A549 (cell line): ENCODE data around the gene SLC9A3. TPM values are rescaled to one million over a fixed set of nuclear protein-coding genes. Genes with fewer than 3 reads are reported as not detected.

Source experiments
- ATAC-seq, 2 experiments: fragments of 200-7000 bp in 1 of 2; fragments of >200 bp in 1 of 2; cut with Nextera tagmentation in 1 of 2; cut with Tn5 transposase in 1 of 2; 3 replicates each; pipeline versions ENCODE4 v1.8.0 to v1.9.1; 2018 to 2020; ENCODE audit warnings: mild to moderate bottlenecking in 1 of 2, moderate library complexity in 1 of 2
- CTCF ChIA-PET: fragments of 300-600 bp; sonication (Branson Sonifier 250); formaldehyde crosslinking; extraction: SDS; loops from one replicate; lab custom pipeline; 2021; ENCODE audit warnings: antibody characterized with exemption, inconsistent platforms; lab: Yijun Ruan, JAX
- POLR2A ChIA-PET: fragments of 350-600 bp; formaldehyde crosslinking; extraction: SDS; loops from one replicate; lab custom pipeline; 2021; ENCODE audit warnings: antibody characterized with exemption, inconsistent platforms; lab: Yijun Ruan, JAX
- DNase-seq, 2 experiments: peaks; one replicate each; pipeline versions ENCODE4 v3.0.0 to v3.0.0-alpha.2; 2011 to 2016; ENCODE audit warnings: low read depth in 1 of 2, low spot score in 1 of 2
- FAIRE-seq: peaks from 2 replicates; lab custom pipeline; 2011; peaks lifted over from hg19 to GRCh38; lab: Jason Lieb, UNC
- H3K27ac ChIP-seq, 2 experiments: fragments of >200 bp; sonication (Bioruptor Twin); formaldehyde crosslinking; 3 replicates each; pipeline ENCODE4 v1.5.1; 2016 to 2017
- H3K4me1 ChIP-seq: fragments of >200 bp; sonication (Bioruptor Twin); formaldehyde crosslinking; 3 replicates; pipeline ENCODE4 v1.6.1; 2016
- H3K4me2 ChIP-seq: fragments of >200 bp; sonication (Bioruptor Twin); formaldehyde crosslinking; 3 replicates; pipeline ENCODE4 v1.6.1; 2016
- H3K4me3 ChIP-seq: fragments of >200 bp; sonication (Bioruptor Twin); formaldehyde crosslinking; 3 replicates; pipeline ENCODE4 v1.5.1; 2016
- H3K9me3 ChIP-seq: fragments of >200 bp; sonication (Bioruptor Twin); formaldehyde crosslinking; 3 replicates; pipeline ENCODE4 v1.6.1; 2016
- CBX2 ChIP-seq: fragments of 200-600 bp; sonication (generic); IDR thresholded peaks from 2 replicates; pipeline ENCODE4 v1.6.1; 2016; ENCODE audit warnings: low read depth, mild to moderate bottlenecking, borderline replicate concordance
- CBX8 ChIP-seq: fragments of 200-600 bp; sonication (generic); IDR thresholded peaks from 2 replicates; pipeline ENCODE4 v1.6.1; 2016
- EHF ChIP-seq: fragments of 250-450 bp; sonication (Bioruptor Pico); IDR thresholded peaks from 2 replicates; pipeline ENCODE4 v1.5.0; 2020; ENCODE audit warnings: mild to moderate bottlenecking
- EHMT2 ChIP-seq: fragments of 200-600 bp; sonication (generic); IDR thresholded peaks from 2 replicates; pipeline ENCODE4 v1.6.1; 2016; ENCODE audit warnings: antibody characterized with exemption, low read depth, mild to moderate bottlenecking, moderate library complexity
- EP300 ChIP-seq, 2 experiments: fragments of >200 bp; sonication (Bioruptor Twin); formaldehyde crosslinking; IDR thresholded peaks; 2 replicates in 1 of 2; 3 replicates in 1 of 2; pipeline ENCODE4 v1.6.1; 2016 to 2017
- GATA3 ChIP-seq: IDR thresholded peaks from 2 replicates; pipeline ENCODE4 v1.6.1; 2012; ENCODE audit warnings: borderline replicate concordance
- HDAC2 ChIP-seq: fragments of 200-600 bp; sonication (generic); IDR thresholded peaks from 2 replicates; pipeline ENCODE4 v1.6.1; 2016
- HEYL ChIP-seq: fragments of 250-450 bp; sonication (Bioruptor Pico); IDR thresholded peaks from 2 replicates; pipeline ENCODE4 v1.8.0; 2021; ENCODE audit warnings: mild to moderate bottlenecking, moderate library complexity
- HOXA7 ChIP-seq: fragments of 250-450 bp; sonication (Bioruptor Pico); IDR thresholded peaks from 2 replicates; pipeline ENCODE4 v1.5.0; 2020; ENCODE audit warnings: mild to moderate bottlenecking, moderate library complexity
- HOXB5 ChIP-seq: fragments of 250-450 bp; sonication (Bioruptor Pico); IDR thresholded peaks from 2 replicates; pipeline ENCODE4 v1.5.0; 2020; ENCODE audit warnings: mild to moderate bottlenecking, moderate library complexity
- MAFK ChIP-seq: fragments of 450-650 bp; IDR thresholded peaks from 2 replicates; pipeline ENCODE4 v1.6.1; 2014; ENCODE audit not compliant: partially characterized antibody
- MAZ ChIP-seq: fragments of 150-350 bp; IDR thresholded peaks from 2 replicates; pipeline ENCODE4 v1.6.1; 2014; ENCODE audit warnings: antibody characterized with exemption, low read depth, low read length, borderline replicate concordance
- RAD21 ChIP-seq, 2 experiments: fragments of >200 bp in 1 of 2; sonication (Bioruptor Twin) in 1 of 2; formaldehyde crosslinking in 1 of 2; IDR thresholded peaks in 1 of 2; conservative IDR thresholded peaks in 1 of 2; 2 replicates in 1 of 2; 3 replicates in 1 of 2; pipeline ENCODE4 v1.6.1; 2012 to 2018; ENCODE audit warnings: inconsistent platforms in 1 of 2
- RARB ChIP-seq: fragments of 250-450 bp; sonication (Bioruptor Pico); IDR thresholded peaks from 2 replicates; pipeline ENCODE4 v1.8.0; 2021; ENCODE audit warnings: mild to moderate bottlenecking, moderate library complexity
- RCOR1 ChIP-seq: fragments of 150-350 bp; IDR thresholded peaks from 2 replicates; pipeline ENCODE4 v1.6.1; 2014; ENCODE audit warnings: antibody characterized with exemption, low read length, low read depth
- RNF2 ChIP-seq: fragments of 200-600 bp; sonication (generic); IDR thresholded peaks from 2 replicates; pipeline ENCODE4 v1.6.1; 2016; ENCODE audit warnings: low read depth, mild to moderate bottlenecking, antibody characterized with exemption, moderate library complexity, borderline replicate concordance
- SREBF2 ChIP-seq: fragments of 450-650 bp; IDR thresholded peaks from 2 replicates; pipeline ENCODE4 v1.6.1; 2014; ENCODE audit warnings: mild to moderate bottlenecking, moderate library complexity
- TP53 ChIP-seq: fragments of 250-450 bp; sonication (Bioruptor Pico); IDR thresholded peaks from 2 replicates; pipeline ENCODE4 v1.5.0; 2021; ENCODE audit warnings: mild to moderate bottlenecking, moderate library complexity
- ZC3H11A ChIP-seq: fragments of 450-650 bp; IDR thresholded peaks from 2 replicates; pipeline ENCODE4 v1.6.1; 2014; ENCODE audit warnings: antibody characterized with exemption, mild to moderate bottlenecking
- ZSCAN20 ChIP-seq: fragments of 250-450 bp; sonication (Bioruptor Pico); IDR thresholded peaks from 2 replicates; pipeline ENCODE4 v1.8.0; 2022; ENCODE audit warnings: mild to moderate bottlenecking, moderate library complexity
- WGBS: methylation state at CpG from one replicate; pipeline ENCODE4 v1.1.6; 2017; ENCODE audit errors: missing lambda C conversion rate; 5-methylcytosine and 5-hydroxymethylcytosine counted together
- polyA plus RNA-seq, 4 experiments: library from polyadenylated mRNA; depleted of rRNA in 3 of 4; stranded (reverse); fragments of >200 nt; fragmentation: RNase III in 1 of 4; extraction: RNeasy Plus Mini Kit Qiagen cat#74134 plus additional on column Dnase treatment in 1 of 4; gene quantifications; 2 replicates in 3 of 4; 3 replicates in 1 of 4; pipeline ENCODE4 v1.2.3, GENCODE V29; 2011 to 2017
- TF ChIP-seq, protein P1 (sequence below): fragments of >200 bp; sonication (Bioruptor Twin); formaldehyde crosslinking; IDR thresholded peaks from 3 replicates; pipeline ENCODE4 v1.5.1; 2016
- TF ChIP-seq, protein P2 (sequence below): fragments of 450-650 bp; IDR thresholded peaks from 2 replicates; pipeline ENCODE4 v1.6.1; 2014; ENCODE audit warnings: antibody characterized with exemption

The SLC9A3 gene
- polyA plus RNA-seq, 2 of the 4 experiments (the other 2 are of a cell fraction), result 1.3 TPM

DNA sequence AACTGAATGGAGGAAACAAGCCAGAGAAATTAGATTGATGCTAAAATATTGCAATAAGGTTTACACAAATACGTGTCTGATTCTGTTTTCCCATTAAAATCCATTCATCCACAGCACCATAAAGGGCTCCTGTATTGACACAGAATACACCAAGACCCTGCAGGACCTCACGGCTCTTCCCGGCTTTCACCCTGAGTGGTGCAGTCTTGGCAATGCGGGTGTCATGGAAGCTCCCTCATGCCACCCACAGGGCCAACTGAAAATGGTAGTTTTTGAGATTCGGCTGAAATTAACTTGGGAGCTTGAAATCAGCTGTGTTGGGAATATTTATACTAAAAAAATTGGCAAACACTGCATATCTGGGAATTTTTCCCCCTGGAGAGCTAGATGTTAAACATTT is 98.5 kb downstream of the SLC9A3 start:
- H3K4me1 ChIP-seq, result 0 out of 3 replicates have a peak, but pooled peaks cover 5% of the 10 kb centered on the region
- H3K27ac ChIP-seq, result no peak overlapping the region
- WGBS, result 62% methylated on average over 5 of the region's 5 CpGs
- FAIRE-seq (no peak), ATAC-seq (peak in 1 of 2 experiments; percentile 66; a peak in 3 of 6 replicates), DNase-seq (peak in 1 of 2 experiments; percentile 47)
- peak; percentile 38 to 52; a peak in 4 of 5 replicates for TF ChIP-seq RAD21 (conservative IDR thresholded peaks at IDR 0.05 in 1 of 2, IDR thresholded peaks at IDR 0.05 in 1 of 2)
- TF ChIP-seq RARB, result no peak
- TF ChIP-seq, protein P1, sequence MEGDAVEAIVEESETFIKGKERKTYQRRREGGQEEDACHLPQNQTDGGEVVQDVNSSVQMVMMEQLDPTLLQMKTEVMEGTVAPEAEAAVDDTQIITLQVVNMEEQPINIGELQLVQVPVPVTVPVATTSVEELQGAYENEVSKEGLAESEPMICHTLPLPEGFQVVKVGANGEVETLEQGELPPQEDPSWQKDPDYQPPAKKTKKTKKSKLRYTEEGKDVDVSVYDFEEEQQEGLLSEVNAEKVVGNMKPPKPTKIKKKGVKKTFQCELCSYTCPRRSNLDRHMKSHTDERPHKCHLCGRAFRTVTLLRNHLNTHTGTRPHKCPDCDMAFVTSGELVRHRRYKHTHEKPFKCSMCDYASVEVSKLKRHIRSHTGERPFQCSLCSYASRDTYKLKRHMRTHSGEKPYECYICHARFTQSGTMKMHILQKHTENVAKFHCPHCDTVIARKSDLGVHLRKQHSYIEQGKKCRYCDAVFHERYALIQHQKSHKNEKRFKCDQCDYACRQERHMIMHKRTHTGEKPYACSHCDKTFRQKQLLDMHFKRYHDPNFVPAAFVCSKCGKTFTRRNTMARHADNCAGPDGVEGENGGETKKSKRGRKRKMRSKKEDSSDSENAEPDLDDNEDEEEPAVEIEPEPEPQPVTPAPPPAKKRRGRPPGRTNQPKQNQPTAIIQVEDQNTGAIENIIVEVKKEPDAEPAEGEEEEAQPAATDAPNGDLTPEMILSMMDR, result peak; percentile 34; the same call in 2 of the 3 replicates
- TF ChIP-seq SREBF2, result no peak
- no peak for TF ChIP-seq HDAC2
- no peak for TF ChIP-seq HEYL (CRISPR knock-in tag)
- ChIA-PET CTCF (interaction anchor here (0.8 to 1.8 kb wide), 3 partner anchors 14 to 88 kb away, joined by 4 to 6 read pairs (median 4); no protein-coding TSS in a partner anchor), POLR2A (no interaction called here)
- no peaks in the 10 kb centered on the region for H3K9me3 ChIP-seq
- no peak overlapping the region for H3K4me2 ChIP-seq
- H3K4me3 ChIP-seq, result no peak overlapping the region

DNA sequence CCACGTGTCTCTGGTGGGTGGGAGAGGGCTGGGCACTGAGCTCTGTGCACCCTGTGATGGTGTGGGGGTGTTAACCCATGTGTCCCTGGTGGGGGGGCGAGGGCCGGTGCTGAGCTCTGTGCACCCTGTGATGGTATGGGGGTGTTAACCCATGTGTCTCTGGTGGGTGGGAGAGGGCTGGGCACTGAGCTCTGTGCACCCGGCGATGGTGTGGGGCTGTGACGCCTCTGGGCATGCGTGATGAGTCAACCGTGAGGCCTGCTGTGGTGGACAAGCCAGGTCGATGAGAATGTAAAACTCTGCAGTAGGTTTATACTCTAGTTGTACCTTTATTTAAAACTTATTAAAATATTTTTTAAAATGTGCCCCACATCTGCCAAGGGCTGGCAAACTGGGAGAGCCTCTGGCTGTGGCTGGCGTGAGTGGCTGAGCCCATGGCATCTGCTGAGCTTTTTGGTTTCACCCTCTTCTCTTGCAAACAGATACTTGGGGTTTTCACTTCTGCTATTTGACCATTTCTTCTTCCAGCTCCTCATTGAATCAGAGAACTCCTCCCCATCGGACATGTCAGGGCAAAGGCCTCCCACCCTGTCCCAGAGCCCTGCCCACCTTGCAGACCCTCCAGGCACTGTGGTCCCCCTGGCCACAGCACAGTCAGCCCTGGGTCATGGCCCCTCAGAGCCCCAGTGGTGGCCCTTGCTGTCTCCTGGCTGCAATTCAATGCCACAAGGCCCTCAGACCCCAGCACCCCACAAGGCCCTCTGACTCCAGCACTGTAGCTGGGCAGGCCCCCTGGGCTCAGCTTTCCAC is 99.7 kb downstream of the SLC9A3 start:
- no peak overlapping the region for H3K4me3 ChIP-seq
- 0 out of 3 replicates have a peak, but pooled peaks cover 5% of the 10 kb centered on the region for H3K4me1 ChIP-seq
- FAIRE-seq, result no peak
- no peak for DNase-seq
- 90% methylated on average over 8 of the region's 11 CpGs for WGBS
- H3K4me2 ChIP-seq, result no peak overlapping the region
- TF ChIP-seq, protein P2, sequence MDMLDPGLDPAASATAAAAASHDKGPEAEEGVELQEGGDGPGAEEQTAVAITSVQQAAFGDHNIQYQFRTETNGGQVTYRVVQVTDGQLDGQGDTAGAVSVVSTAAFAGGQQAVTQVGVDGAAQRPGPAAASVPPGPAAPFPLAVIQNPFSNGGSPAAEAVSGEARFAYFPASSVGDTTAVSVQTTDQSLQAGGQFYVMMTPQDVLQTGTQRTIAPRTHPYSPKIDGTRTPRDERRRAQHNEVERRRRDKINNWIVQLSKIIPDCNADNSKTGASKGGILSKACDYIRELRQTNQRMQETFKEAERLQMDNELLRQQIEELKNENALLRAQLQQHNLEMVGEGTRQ, result no peak
- TF ChIP-seq MAZ, result no peak
- no peak for TF ChIP-seq MAFK
- TF ChIP-seq EHF, result no peak
- no peak for TF ChIP-seq RCOR1
- TF ChIP-seq ZC3H11A, result no peak
- no peak for TF ChIP-seq TP53 (CRISPR knock-in tag)
- TF ChIP-seq CBX2, result no peak
- no peak for TF ChIP-seq EHMT2
- no peak for TF ChIP-seq ZSCAN20 (CRISPR knock-in tag)
- no peak for TF ChIP-seq CBX8
- no peak for TF ChIP-seq EP300 (IDR thresholded peaks at IDR 0.05)
- no peak for TF ChIP-seq GATA3
- TF ChIP-seq HOXB5 (CRISPR knock-in tag), result no peak
- TF ChIP-seq HOXA7 (CRISPR knock-in tag), result no peak
- TF ChIP-seq RAD21 (conservative IDR thresholded peaks at IDR 0.05 in 1 of 2, IDR thresholded peaks at IDR 0.05 in 1 of 2), result no peak
- no peak for TF ChIP-seq HEYL (CRISPR knock-in tag)
- no peak for TF ChIP-seq RNF2
- peak overlapping the region in 1 of 2 experiments; percentile 56; a peak in 1 of 6 replicates for H3K27ac ChIP-seq
- H3K9me3 ChIP-seq, result no peaks in the 10 kb centered on the region
- CTCF ChIA-PET, result interaction anchor here (0.6 to 1.8 kb wide), 3 partner anchors 13 to 108 kb away, joined by 3 to 9 read pairs (median 6); no protein-coding TSS in a partner anchor
- ATAC-seq, result no peak
- POLR2A ChIA-PET, result no interaction called here
